ENCODE measurements around the gene MAP3K10. TPM values are rescaled to one million over a fixed set of nuclear protein-coding genes. Genes with fewer than 3 reads are reported as not detected.

MAP3K10 gene
- polyA plus RNA-seq, 1 of the 3 experiments (the other 2 are of a cell fraction): 10.7 TPM

DNA sequence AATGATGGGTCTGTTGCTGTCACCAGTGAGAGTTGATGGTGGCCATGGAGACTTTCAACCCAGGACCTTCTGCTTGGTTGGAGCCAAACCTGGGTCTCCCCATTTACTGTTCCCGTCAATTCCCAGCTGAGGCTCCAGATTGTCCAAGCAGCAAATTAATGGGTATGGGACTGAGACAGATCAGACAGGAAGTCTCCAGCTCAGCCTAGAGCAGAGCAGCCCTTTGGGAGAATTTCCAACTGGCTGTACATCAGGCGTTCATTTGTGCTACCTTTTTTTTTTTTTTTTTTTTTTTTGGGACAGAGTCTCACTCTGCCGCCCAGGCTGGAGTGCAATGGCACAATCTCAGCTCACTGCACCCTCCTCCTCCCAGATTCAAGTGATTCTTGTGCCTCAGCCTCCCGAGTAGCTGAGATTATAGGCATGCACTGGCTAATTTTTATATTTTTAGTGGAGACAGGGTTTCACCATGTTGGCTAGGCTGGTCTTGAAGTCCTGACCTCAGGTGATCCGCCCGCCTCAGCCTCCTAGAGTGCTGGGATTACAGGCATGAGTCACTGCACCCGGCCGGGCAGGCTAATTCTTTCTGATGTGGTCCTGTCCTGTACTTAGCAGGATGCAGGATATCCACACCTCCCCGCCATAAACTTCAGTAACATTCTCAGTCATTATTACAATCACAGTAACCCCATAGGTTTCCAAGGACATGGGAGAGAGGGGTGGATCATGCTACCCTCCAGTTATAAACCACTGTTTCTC is 9.3 kb downstream of the MAP3K10 start:
- DNase-seq: no peak
- Histone ChIP-seq H3F3A (replicated peaks; ENCODE audit: insufficient read depth) (no peaks in the 10 kb centered on the region), H3K4me1 (ENCODE audit: control insufficient read depth in 1 of 2, insufficient read depth in 2 of 2, low read depth in 1 of 2, low read length in 1 of 2) (no peaks in the 10 kb centered on the region), H3K27me3 (ENCODE audit: insufficient read depth) (no peaks in the 10 kb centered on the region), H3K9me2 (no peaks in the 10 kb centered on the region), H4K20me1 (ENCODE audit: insufficient read depth) (0 out of 2 replicates have a peak, but pooled peaks cover 4% of the 10 kb centered on the region), H3K9ac (no peak overlapping the region), H3K4me2 (no peak overlapping the region), H3K79me2 (ENCODE audit: insufficient read depth) (no peaks in the 10 kb centered on the region), H2AFZ (ENCODE audit: low read depth) (no peak overlapping the region), H3K36me3 (replicated peaks in 1 of 2; ENCODE audit: control insufficient read depth in 1 of 2, insufficient read depth in 2 of 2, low read length in 1 of 2) (peaks cover 0 to 2% of the 10 kb centered on the region in 2 experiments), H3K27ac (ENCODE audit: low read depth in 2 of 2, low read length in 1 of 2) (no peak overlapping the region), H3K4me3 (ENCODE audit: low read depth in 2 of 2, low read length in 1 of 2) (no peak overlapping the region), H3K9me3 (no peaks in the 10 kb centered on the region)
- WGBS (ENCODE audit: low lambda C conversion rate): 87% methylated on average over 8 of the region's 9 CpGs
- CTCF ChIA-PET: interaction anchor here (1.0 to 2.2 kb wide), 3 partner anchors 9 to 61 kb away, joined by 3 to 12 read pairs (median 4); partner anchors contain the start of gene TTC9B
- TF ChIP-seq, protein P1, sequence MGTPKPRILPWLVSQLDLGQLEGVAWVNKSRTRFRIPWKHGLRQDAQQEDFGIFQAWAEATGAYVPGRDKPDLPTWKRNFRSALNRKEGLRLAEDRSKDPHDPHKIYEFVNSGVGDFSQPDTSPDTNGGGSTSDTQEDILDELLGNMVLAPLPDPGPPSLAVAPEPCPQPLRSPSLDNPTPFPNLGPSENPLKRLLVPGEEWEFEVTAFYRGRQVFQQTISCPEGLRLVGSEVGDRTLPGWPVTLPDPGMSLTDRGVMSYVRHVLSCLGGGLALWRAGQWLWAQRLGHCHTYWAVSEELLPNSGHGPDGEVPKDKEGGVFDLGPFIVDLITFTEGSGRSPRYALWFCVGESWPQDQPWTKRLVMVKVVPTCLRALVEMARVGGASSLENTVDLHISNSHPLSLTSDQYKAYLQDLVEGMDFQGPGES (IDR thresholded peaks at IDR 0.05; ENCODE audit: low read depth, low read length): no peak
- TF ChIP-seq JUND (IDR thresholded peaks at IDR 0.05): no peak
- POLR2A ChIA-PET: no interaction called here

DNA sequence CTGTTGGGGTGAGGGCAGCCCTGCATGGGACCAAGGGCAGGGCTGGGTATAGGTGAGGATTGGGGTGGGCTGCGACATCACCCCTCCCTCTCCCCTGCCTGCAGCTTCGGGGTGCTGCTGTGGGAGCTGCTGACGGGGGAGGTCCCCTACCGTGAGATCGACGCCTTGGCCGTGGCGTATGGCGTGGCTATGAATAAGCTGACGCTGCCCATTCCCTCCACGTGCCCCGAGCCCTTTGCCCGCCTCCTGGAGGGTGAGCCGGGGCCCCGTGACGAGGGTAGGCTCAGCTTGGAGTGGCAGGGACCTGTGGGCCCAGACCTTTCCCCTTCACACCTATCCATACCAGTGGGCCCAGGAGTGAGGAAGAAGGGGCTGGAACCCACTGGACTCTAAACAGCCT is 13.2 kb downstream of the MAP3K10 start:
- Histone ChIP-seq H3F3A (replicated peaks; ENCODE audit: insufficient read depth) (no peaks in the 10 kb centered on the region), H3K9ac (no peak overlapping the region), H3K9me3 (no peaks in the 10 kb centered on the region), H3K36me3 (replicated peaks in 1 of 2; ENCODE audit: control insufficient read depth in 1 of 2, insufficient read depth in 2 of 2, low read length in 1 of 2) (peaks cover 4% of the 10 kb centered on the region in 2 experiments), H3K27me3 (ENCODE audit: insufficient read depth) (no peaks in the 10 kb centered on the region), H3K27ac (ENCODE audit: low read depth in 2 of 2, low read length in 1 of 2) (no peak overlapping the region), H3K4me2 (no peak overlapping the region), H3K9me2 (no peaks in the 10 kb centered on the region), H2AFZ (ENCODE audit: low read depth) (no peak overlapping the region), H3K4me3 (ENCODE audit: low read depth in 2 of 2, low read length in 1 of 2) (no peak overlapping the region), H3K4me1 (ENCODE audit: control insufficient read depth in 1 of 2, insufficient read depth in 2 of 2, low read depth in 1 of 2, low read length in 1 of 2) (no peaks in the 10 kb centered on the region), H3K79me2 (ENCODE audit: insufficient read depth) (no peaks in the 10 kb centered on the region), H4K20me1 (ENCODE audit: insufficient read depth) (no peaks in the 10 kb centered on the region)
- CTCF ChIA-PET: interaction anchor here (1.9 to 5.1 kb wide), 2 partner anchors 13 to 65 kb away, joined by 6 to 26 read pairs; partner anchors contain the start of gene TTC9B
- no peak for TF ChIP-seq GABPA (IDR thresholded peaks at IDR 0.05; ENCODE audit: low read depth)
- no peak for TF ChIP-seq FOXJ3 (CRISPR knock-in tag; IDR thresholded peaks at IDR 0.05)
- TF ChIP-seq FOSL2 (IDR thresholded peaks at IDR 0.05; ENCODE audit: borderline replicate concordance, low read depth): no peak
- no peak for TF ChIP-seq RAD21 (IDR thresholded peaks at IDR 0.05; ENCODE audit: low read length)
- TF ChIP-seq EZH2phosphoT487 (IDR thresholded peaks at IDR 0.05; ENCODE audit: borderline replicate concordance, low read depth): no peak
- TF ChIP-seq RXRA (IDR thresholded peaks at IDR 0.05; ENCODE audit: borderline replicate concordance, low read depth): no peak
- TF ChIP-seq, protein P2, sequence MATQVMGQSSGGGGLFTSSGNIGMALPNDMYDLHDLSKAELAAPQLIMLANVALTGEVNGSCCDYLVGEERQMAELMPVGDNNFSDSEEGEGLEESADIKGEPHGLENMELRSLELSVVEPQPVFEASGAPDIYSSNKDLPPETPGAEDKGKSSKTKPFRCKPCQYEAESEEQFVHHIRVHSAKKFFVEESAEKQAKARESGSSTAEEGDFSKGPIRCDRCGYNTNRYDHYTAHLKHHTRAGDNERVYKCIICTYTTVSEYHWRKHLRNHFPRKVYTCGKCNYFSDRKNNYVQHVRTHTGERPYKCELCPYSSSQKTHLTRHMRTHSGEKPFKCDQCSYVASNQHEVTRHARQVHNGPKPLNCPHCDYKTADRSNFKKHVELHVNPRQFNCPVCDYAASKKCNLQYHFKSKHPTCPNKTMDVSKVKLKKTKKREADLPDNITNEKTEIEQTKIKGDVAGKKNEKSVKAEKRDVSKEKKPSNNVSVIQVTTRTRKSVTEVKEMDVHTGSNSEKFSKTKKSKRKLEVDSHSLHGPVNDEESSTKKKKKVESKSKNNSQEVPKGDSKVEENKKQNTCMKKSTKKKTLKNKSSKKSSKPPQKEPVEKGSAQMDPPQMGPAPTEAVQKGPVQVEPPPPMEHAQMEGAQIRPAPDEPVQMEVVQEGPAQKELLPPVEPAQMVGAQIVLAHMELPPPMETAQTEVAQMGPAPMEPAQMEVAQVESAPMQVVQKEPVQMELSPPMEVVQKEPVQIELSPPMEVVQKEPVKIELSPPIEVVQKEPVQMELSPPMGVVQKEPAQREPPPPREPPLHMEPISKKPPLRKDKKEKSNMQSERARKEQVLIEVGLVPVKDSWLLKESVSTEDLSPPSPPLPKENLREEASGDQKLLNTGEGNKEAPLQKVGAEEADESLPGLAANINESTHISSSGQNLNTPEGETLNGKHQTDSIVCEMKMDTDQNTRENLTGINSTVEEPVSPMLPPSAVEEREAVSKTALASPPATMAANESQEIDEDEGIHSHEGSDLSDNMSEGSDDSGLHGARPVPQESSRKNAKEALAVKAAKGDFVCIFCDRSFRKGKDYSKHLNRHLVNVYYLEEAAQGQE (IDR thresholded peaks at IDR 0.05; ENCODE audit: low read depth, low read length): no peak
- no peak for TF ChIP-seq NFIC (IDR thresholded peaks at IDR 0.05; ENCODE audit: borderline replicate concordance)
- TF ChIP-seq SMC3 (IDR thresholded peaks at IDR 0.05; ENCODE audit: low read depth, low read length): no peak
- TF ChIP-seq, protein P3, sequence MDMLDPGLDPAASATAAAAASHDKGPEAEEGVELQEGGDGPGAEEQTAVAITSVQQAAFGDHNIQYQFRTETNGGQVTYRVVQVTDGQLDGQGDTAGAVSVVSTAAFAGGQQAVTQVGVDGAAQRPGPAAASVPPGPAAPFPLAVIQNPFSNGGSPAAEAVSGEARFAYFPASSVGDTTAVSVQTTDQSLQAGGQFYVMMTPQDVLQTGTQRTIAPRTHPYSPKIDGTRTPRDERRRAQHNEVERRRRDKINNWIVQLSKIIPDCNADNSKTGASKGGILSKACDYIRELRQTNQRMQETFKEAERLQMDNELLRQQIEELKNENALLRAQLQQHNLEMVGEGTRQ (IDR thresholded peaks at IDR 0.05; ENCODE audit: borderline replicate concordance, low read depth, low read length): no peak
- no peak for TF ChIP-seq GATA2 (CRISPR knock-in tag; IDR thresholded peaks at IDR 0.05)
- TF ChIP-seq MXI1 (IDR thresholded peaks at IDR 0.05; ENCODE audit: low read depth, low read length): no peak
- no peak for TF ChIP-seq TAF1 (IDR thresholded peaks at IDR 0.05; ENCODE audit: borderline replicate concordance, low read depth, low read length)
- TF ChIP-seq, protein P4, sequence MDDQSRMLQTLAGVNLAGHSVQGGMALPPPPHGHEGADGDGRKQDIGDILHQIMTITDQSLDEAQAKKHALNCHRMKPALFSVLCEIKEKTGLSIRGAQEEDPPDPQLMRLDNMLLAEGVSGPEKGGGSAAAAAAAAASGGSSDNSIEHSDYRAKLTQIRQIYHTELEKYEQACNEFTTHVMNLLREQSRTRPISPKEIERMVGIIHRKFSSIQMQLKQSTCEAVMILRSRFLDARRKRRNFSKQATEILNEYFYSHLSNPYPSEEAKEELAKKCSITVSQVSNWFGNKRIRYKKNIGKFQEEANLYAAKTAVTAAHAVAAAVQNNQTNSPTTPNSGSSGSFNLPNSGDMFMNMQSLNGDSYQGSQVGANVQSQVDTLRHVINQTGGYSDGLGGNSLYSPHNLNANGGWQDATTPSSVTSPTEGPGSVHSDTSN (IDR thresholded peaks at IDR 0.05): no peak
- no peak for TF ChIP-seq TEAD4 (IDR thresholded peaks at IDR 0.05; ENCODE audit: borderline replicate concordance, insufficient read depth)
- TF ChIP-seq, protein P5, sequence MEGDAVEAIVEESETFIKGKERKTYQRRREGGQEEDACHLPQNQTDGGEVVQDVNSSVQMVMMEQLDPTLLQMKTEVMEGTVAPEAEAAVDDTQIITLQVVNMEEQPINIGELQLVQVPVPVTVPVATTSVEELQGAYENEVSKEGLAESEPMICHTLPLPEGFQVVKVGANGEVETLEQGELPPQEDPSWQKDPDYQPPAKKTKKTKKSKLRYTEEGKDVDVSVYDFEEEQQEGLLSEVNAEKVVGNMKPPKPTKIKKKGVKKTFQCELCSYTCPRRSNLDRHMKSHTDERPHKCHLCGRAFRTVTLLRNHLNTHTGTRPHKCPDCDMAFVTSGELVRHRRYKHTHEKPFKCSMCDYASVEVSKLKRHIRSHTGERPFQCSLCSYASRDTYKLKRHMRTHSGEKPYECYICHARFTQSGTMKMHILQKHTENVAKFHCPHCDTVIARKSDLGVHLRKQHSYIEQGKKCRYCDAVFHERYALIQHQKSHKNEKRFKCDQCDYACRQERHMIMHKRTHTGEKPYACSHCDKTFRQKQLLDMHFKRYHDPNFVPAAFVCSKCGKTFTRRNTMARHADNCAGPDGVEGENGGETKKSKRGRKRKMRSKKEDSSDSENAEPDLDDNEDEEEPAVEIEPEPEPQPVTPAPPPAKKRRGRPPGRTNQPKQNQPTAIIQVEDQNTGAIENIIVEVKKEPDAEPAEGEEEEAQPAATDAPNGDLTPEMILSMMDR (IDR thresholded peaks at IDR 0.05): no peak
- POLR2A ChIA-PET: no interaction called here
- DNase-seq: no peak
- WGBS (ENCODE audit: low lambda C conversion rate): 80% methylated on average over 1 of the region's 16 CpGs

Data from SK-N-SH (cell line).